CD4-positive, alpha-beta T cell (primary cell): ENCODE measurements around the gene ME1. TPM values are rescaled to one million over a fixed set of nuclear protein-coding genes. Genes with fewer than 3 reads are reported as not detected.
"Not testable (repeated sequence)": the region's sequence is repeated elsewhere in the genome, so short reads cannot be mapped to it uniquely, and the experiment has no call there.

Source experiments
- ATAC-seq: fragments of 200-7000 bp; cut with Tn5 transposase; one replicate; pipeline ENCODE4 v1.10.0; 2022; ENCODE audit warnings: mild to moderate bottlenecking; ENCODE audit not compliant: poor library complexity
- CTCF ChIA-PET: fragments of 350-600 bp; sonication (Branson Sonifier 250); formaldehyde crosslinking; loops from one replicate; lab custom pipeline; 2021; ENCODE audit warnings: antibody characterized with exemption, inconsistent platforms; lab: Charles Lee
- POLR2A ChIA-PET: fragments of 350-600 bp; sonication (Branson Sonifier 250); formaldehyde crosslinking; loops from one replicate; lab custom pipeline; 2021; ENCODE audit warnings: antibody characterized with exemption, inconsistent platforms; lab: Charles Lee
- DNase-seq, 14 experiments: peaks; one replicate each; pipeline ENCODE4 v3.0.0-alpha.2; 2013 to 2020; ENCODE audit warnings: mixed read lengths in 2 of 14
- H3K27ac ChIP-seq, 2 donors: one replicate each; pipeline versions ENCODE4 v1.5.1 to v1.7.0; 2013; ENCODE audit warnings: low read length in 2 of 2, low read depth in 1 of 2, mild to moderate bottlenecking in 1 of 2
- H3K27me3 ChIP-seq, 2 experiments: 1 replicate in 1 of 2; 2 replicates in 1 of 2; pipeline versions ENCODE4 v1.6.1 to v1.7.0; 2013; ENCODE audit warnings: low read length in 2 of 2, control low read depth in 1 of 2, mild to moderate bottlenecking in 1 of 2, moderate library complexity in 1 of 2; ENCODE audit not compliant: insufficient read depth in 2 of 2, control insufficient read depth in 1 of 2
- H3K36me3 ChIP-seq: one replicate; pipeline ENCODE4 v1.6.1; 2013; ENCODE audit warnings: low read length, control low read depth; ENCODE audit not compliant: insufficient read depth
- H3K4me1 ChIP-seq: one replicate; pipeline ENCODE4 v1.6.1; 2013; ENCODE audit warnings: low read length, control low read depth; ENCODE audit not compliant: insufficient read depth
- H3K4me3 ChIP-seq: one replicate; pipeline ENCODE4 v1.5.1; 2013; ENCODE audit warnings: mild to moderate bottlenecking, low read length, moderate library complexity
- H3K9me3 ChIP-seq, 2 experiments: 1 replicate in 1 of 2; 2 replicates in 1 of 2; pipeline versions ENCODE4 v1.6.1 to v1.7.0; 2013; ENCODE audit warnings: low read length in 2 of 2, mild to moderate bottlenecking in 2 of 2, control low read depth in 1 of 2, moderate library complexity in 1 of 2; ENCODE audit not compliant: control insufficient read depth in 1 of 2, insufficient read depth in 1 of 2
- H3K27ac Mint-ChIP-seq: one replicate; pipeline ENCODE4 v1.8.0; 2020; ENCODE audit warnings: mixed read lengths
- H3K27me3 Mint-ChIP-seq: one replicate; pipeline ENCODE4 v1.8.0; 2021; ENCODE audit warnings: mixed read lengths
- H3K36me3 Mint-ChIP-seq: one replicate; pipeline ENCODE4 v1.8.0; 2021; ENCODE audit warnings: low read depth, mixed read lengths
- H3K4me1 Mint-ChIP-seq: one replicate; pipeline ENCODE4 v1.8.0; 2021; ENCODE audit warnings: low read depth, mixed read lengths
- H3K4me3 Mint-ChIP-seq: one replicate; pipeline ENCODE4 v1.8.0; 2020; ENCODE audit warnings: mild to moderate bottlenecking, mixed read lengths
- H3K9me3 Mint-ChIP-seq: one replicate; pipeline ENCODE4 v1.8.0; 2020; ENCODE audit warnings: mixed read lengths
- intact Hi-C, 2 experiments: fragments of 100-400 bp; cut with DNase I in 1 of 2; cut with micrococcal nuclease in 1 of 2; formaldehyde crosslinking; loops; one replicate each; pipeline versions ENCODE4 v1.15.1 to v1.9.0; 2023 to 2025; cut with DNase I, micrococcal nuclease
- total RNA-seq, 174 experiments: library from RNA in 2 of 174; stranded (reverse) in 2 of 174; gene quantifications; one replicate each; pipeline ENCODE4 v1.2.3 and lab custom pipeline; 2021 to 2026
- TF ChIP-seq, protein P1 (sequence below): fragments of 200-600 bp; IDR thresholded peaks from one replicate; pipeline ENCODE4 v1.8.0; 2022; ENCODE audit warnings: antibody characterized with exemption, mild to moderate bottlenecking

The ME1 gene
- total RNA-seq, 2 experiments from 2014 or later, result not detected

DNA sequence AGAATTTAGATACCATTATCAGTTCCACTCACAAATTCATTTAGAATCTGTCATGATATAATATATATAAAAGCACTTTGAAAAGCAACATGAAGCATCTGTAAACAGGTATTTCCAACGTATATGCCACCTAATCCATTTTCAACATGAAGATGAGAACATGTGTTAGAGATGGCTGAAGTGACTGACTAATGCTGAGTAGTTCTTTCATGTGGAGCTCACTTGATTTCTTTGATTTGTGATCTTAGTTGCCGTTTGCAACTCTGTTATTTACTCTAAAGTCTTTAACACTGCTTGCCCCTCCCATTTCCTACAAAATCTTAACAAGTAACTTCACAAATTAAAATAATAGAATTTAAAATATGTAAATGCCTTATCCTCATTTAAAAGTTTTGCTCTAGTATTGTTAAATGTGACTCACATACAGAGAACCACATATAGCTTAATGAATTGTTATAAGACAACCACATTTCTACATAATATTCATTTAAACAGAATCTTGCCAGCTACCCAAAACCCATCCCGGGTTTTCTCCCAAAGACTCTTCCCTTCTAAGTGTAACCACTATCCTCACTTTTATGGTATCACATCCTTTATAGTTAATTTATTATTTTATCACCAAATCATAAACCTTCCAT is 78.3 kb downstream of the ME1 start:
- Mint-ChIP-seq H3K4me3 (no peak overlapping the region), H3K27me3 (no peaks in the 10 kb centered on the region), H3K36me3 (no peaks in the 10 kb centered on the region), H3K4me1 (no peaks in the 10 kb centered on the region), H3K9me3 (peaks cover 2% of the 10 kb centered on the region), H3K27ac (no peak overlapping the region)
- H3K9me3 ChIP-seq, result no peaks in the 10 kb centered on the region
- DNase-seq, result no peak
- POLR2A ChIA-PET, result no interaction called here
- CTCF ChIA-PET, result no interaction called here
- H3K36me3 ChIP-seq, result no peaks in the 10 kb centered on the region
- no peak overlapping the region for H3K27ac ChIP-seq
- no peaks in the 10 kb centered on the region for H3K4me1 ChIP-seq
- TF ChIP-seq, protein P1, sequence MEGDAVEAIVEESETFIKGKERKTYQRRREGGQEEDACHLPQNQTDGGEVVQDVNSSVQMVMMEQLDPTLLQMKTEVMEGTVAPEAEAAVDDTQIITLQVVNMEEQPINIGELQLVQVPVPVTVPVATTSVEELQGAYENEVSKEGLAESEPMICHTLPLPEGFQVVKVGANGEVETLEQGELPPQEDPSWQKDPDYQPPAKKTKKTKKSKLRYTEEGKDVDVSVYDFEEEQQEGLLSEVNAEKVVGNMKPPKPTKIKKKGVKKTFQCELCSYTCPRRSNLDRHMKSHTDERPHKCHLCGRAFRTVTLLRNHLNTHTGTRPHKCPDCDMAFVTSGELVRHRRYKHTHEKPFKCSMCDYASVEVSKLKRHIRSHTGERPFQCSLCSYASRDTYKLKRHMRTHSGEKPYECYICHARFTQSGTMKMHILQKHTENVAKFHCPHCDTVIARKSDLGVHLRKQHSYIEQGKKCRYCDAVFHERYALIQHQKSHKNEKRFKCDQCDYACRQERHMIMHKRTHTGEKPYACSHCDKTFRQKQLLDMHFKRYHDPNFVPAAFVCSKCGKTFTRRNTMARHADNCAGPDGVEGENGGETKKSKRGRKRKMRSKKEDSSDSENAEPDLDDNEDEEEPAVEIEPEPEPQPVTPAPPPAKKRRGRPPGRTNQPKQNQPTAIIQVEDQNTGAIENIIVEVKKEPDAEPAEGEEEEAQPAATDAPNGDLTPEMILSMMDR, result no peak
- no peaks in the 10 kb centered on the region for H3K27me3 ChIP-seq
- no peak for ATAC-seq
- intact Hi-C loops, result no loop called here
- H3K4me3 ChIP-seq, result no peak overlapping the region

DNA sequence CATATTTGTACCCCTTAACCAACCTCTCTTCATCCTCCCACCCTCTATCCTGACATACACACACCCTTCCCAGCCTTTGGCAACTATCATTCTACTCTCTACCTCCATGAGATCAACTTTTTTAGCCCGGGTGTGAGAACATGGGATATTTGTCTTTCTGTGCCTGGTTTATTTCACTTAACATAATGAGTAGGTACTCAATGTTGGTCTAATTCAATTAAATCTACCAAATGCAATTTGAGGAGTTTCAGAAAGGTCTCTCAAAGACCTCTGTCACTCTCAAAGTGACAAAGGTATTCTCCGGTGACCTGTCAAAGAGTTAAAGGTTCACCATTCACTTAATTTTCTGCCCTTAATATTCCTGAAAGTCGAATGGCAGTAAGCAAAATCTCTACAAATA is 87.7 kb downstream of the ME1 start:
- CTCF ChIA-PET, result no interaction called here
- Histone ChIP-seq H3K9me3 (no peaks in the 10 kb centered on the region), H3K4me1 (no peaks in the 10 kb centered on the region), H3K36me3 (no peaks in the 10 kb centered on the region), H3K4me3 (no peak overlapping the region), H3K27me3 (no peaks in the 10 kb centered on the region), H3K27ac (no peak overlapping the region)
- ATAC-seq (no peak), DNase-seq (no peak)
- Mint-ChIP-seq H3K4me3 (no peak overlapping the region), H3K36me3 (no peaks in the 10 kb centered on the region), H3K27me3 (no peaks in the 10 kb centered on the region), H3K27ac (no peak overlapping the region), H3K9me3 (peaks cover 6% of the 10 kb centered on the region), H3K4me1 (no peaks in the 10 kb centered on the region)
- intact Hi-C loops, result no loop called here
- POLR2A ChIA-PET, result no interaction called here
- TF ChIP-seq, protein P1, result no peak

DNA sequence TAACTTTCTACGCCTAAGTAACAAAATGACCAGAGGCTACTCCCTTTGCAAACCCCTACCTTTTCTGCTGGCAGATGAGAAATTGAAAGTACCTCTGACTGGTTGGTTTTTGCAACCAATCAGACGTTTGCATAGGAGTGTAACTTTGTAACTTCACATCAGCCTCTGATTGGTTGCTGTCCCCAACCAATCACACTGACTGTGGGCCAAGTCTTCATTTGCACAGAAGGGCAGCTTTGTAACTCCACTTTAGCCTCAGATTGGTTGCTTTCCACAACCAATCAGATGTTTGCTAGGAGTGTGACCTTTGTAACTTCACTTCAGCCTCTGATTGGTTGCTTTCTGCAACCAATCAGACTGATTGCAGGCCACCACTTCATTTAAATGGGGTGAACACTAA is 89.1 kb downstream of the ME1 start:
- no peaks in the 10 kb centered on the region for H3K4me1 ChIP-seq
- no peaks in the 10 kb centered on the region for H3K9me3 ChIP-seq
- no peaks in the 10 kb centered on the region for H3K4me1 Mint-ChIP-seq
- intact Hi-C loops, result no loop called here
- H3K27ac Mint-ChIP-seq, result no peak overlapping the region
- no peaks in the 10 kb centered on the region for H3K27me3 Mint-ChIP-seq
- no peak overlapping the region for H3K4me3 ChIP-seq
- ATAC-seq (no peak), DNase-seq (no peak)
- H3K27me3 ChIP-seq, result no peaks in the 10 kb centered on the region
- peaks cover 6% of the 10 kb centered on the region for H3K9me3 Mint-ChIP-seq
- H3K36me3 ChIP-seq, result no peaks in the 10 kb centered on the region
- no peak overlapping the region for H3K27ac ChIP-seq
- H3K4me3 Mint-ChIP-seq, result no peak overlapping the region
- TF ChIP-seq, protein P1, result no peak
- POLR2A ChIA-PET, result no interaction called here
- CTCF ChIA-PET, result no interaction called here
- no peaks in the 10 kb centered on the region for H3K36me3 Mint-ChIP-seq

DNA sequence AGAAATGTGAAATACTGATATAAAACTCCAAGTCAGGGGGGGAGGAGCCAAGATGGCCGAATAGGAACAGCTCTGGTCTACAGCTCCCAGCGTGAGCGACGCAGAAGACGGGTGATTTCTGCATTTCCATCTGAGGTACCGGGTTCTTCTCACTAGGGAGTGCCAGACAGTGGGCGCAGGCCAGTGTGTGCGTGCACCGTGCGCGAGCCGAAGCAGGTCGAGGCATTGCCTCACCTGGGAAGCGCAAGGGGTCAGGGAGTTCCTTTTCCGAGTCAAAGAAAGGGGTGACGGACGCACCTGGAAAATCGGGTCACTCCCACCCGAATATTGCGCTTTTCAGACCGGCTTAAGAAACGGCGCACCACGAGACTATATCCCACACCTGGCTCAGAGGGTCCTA is 96.9 kb downstream of the ME1 start:
- POLR2A ChIA-PET, H3K27me3 Mint-ChIP-seq, H3K27me3 ChIP-seq, H3K27ac Mint-ChIP-seq, CTCF ChIA-PET, H3K9me3 Mint-ChIP-seq, H3K36me3 ChIP-seq, DNase-seq, H3K4me1 Mint-ChIP-seq, H3K4me1 ChIP-seq, H3K27ac ChIP-seq, ATAC-seq, H3K9me3 ChIP-seq, H3K4me3 ChIP-seq, intact Hi-C loops, H3K36me3 Mint-ChIP-seq, H3K4me3 Mint-ChIP-seq: not testable (repeated sequence)
